ENCODE measurements around the gene PANK3. TPM values are rescaled to one million over a fixed set of nuclear protein-coding genes. Genes with fewer than 3 reads are reported as not detected.

The PANK3 gene
- total RNA-seq, 4 donors from 2014 or later, result 22.5 to 39.9 (median 28.4) TPM

DNA sequence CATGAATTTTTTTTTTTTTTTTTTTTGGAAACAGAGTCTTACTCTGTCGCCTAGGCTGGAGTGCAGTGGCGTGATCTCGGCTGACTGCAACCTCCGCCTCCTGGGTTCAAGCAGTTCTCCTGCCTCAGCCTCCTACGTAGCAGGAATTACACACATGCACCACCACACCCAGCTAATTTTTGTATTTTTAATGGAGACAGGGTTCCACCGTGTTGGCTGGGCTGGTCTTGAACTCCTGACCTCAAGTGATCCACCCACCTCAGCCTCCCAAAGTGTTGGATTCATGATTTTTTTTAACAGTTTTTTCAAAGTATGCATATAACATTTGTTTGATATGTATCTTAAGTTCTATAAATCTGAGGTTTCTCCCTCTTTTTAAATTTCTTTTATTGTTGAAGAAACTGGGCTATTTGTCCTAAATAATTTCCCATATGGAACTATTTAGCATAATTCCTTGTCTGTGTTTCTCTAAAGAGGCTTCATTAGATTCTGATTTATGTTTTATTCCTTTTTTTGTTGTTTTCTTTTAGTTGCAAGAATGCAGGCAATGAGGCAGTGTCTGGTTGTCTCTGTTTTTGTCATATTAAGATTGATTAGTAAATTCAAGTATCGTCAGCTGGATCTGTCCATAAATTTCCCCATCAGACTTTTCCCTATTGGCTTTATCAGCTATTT lies 76.5 kb downstream of the PANK3 start:
- TF ChIP-seq, protein P1, sequence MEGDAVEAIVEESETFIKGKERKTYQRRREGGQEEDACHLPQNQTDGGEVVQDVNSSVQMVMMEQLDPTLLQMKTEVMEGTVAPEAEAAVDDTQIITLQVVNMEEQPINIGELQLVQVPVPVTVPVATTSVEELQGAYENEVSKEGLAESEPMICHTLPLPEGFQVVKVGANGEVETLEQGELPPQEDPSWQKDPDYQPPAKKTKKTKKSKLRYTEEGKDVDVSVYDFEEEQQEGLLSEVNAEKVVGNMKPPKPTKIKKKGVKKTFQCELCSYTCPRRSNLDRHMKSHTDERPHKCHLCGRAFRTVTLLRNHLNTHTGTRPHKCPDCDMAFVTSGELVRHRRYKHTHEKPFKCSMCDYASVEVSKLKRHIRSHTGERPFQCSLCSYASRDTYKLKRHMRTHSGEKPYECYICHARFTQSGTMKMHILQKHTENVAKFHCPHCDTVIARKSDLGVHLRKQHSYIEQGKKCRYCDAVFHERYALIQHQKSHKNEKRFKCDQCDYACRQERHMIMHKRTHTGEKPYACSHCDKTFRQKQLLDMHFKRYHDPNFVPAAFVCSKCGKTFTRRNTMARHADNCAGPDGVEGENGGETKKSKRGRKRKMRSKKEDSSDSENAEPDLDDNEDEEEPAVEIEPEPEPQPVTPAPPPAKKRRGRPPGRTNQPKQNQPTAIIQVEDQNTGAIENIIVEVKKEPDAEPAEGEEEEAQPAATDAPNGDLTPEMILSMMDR (IDR thresholded peaks at IDR 0.05), result no peak
- no peak for ATAC-seq (ENCODE audit: low FRiP score)
- DNase-seq (ENCODE audit: low spot score), result no peak

Small RNA genes lying within 50 kb of the gene (small RNA-seq; reads per million reads assigned to genes)
- not detected for gene MIR103A1

Other genes starting within 250 kb of the PANK3 start
- gene RARS1, start 92.9 kb downstream of the PANK3 start, total RNA-seq, result 10 to 100 TPM; 61.9 to 86.9 (median 63.3) TPM
- under 1 TPM in 2 of 4 donors, not detected in 2; 0.46 to 0.84 TPM for gene FBLL1, start 50.1 kb downstream of the PANK3 start, total RNA-seq